NCI-H446 (cell line): ENCODE data around the gene PLSCR5.

ENCODE experiments used
- DNase-seq, 2 experiments: peaks; one replicate each; lab custom pipeline; 2025; lab: John Stamatoyannopoulos, UW

The PLSCR5 gene

DNA sequence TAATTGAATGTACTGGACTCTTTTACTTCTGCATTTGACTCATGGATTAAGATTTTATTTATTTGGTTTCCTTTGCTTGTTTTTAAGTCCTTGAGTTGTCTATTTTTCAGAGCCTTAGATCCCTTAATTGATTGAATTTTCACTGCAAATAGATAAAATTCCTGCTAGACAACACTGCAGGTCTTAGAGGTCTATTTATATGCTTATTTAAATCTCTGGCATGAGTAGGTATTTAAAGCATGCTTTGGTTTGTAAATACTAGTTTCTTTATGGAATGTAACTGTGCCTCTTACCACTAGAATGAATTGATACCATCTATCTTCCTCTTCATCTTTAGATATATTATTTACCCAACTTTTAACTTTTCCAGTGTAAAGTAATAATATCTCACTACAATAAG lies 20.0 kb downstream of the PLSCR5 start:
- no peak for DNase-seq

DNA sequence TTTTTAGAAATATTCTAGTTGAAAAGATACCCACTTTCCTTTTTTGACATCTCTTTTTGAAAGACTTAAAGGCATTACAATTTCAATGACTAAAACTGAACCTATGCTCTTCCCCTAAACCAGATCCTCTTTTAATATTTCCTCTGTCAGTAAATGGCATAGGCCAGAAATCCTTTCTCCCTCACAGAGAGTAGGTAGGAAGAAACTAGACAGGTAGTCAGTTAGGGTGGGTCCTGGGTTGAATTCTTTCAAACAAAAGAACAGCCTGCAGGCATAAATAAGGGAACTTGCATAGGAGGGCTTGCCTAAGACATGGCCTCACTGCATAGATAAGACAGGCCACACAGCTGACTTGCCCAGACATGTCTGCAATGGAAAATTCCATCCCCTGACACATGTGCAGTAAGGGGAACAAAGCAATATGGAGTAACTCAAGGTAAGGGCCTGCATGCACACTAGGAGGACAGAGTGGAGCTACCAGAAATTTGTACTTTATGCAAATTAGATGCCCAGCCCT lies 23.1 kb downstream of the PLSCR5 start:
- DNase-seq: no peak

DNA sequence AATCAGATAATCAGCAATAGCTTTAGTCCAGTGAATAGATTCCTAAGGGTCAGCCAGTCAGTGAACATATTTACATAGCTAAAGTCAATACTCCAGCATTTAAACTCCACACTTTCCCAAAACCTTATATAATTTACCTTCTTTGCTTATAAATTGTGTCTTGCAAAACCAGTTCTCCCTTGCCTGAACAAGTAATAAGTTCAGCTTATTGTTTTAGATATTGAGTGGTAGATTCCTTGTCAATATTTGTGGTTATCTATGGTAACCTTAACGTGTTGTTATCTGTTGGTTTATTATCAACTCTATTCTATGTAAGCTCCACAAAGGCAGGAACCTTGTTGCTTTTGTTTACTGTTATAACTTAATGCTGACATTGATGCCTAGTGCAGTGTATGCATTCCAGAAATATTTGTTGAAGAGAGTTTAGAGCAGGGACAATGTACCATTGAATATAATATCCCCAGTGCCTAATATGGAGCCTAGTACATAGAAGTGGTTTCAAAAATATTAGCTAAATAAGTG lies 24.0 kb downstream of the PLSCR5 start:
- no peak for DNase-seq

DNA sequence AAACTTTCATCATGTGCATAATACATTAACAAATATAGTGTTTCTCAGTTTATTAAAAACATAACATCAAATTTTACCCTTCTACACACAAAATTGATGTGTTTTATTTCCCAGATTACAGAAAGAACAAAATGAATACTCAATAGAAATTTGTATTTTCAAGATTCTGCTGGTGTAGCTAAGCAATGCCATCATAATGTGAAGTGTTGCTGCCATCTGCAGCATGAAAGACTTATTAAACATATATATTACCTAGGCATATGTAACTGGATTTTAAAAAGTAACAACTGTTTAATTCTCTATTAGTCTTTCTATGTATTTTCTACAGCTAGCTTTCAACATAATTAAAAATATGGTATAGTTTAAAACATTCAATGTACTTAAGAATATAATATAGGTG lies 27.5 kb downstream of the PLSCR5 start:
- peak; percentile 6 to 53 for DNase-seq

DNA sequence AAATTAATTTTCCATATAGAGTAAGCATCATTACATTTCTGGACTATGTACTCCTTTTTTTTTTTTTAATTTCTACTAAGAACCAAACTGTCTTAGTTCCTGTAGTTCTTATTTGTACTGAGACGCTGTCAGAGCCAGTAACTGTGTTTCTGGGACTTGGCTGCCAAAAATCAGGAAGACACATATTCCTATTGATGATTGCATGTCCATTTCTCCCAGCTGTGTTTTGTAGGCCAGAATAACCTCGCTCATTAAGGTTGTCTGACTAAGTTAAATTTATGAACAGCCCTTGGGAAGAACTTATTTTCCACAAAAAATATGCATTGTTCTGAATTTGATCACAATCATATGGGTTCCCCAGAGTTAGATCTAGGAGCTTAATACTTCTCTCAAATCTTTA lies 29.5 kb downstream of the PLSCR5 start:
- no peak for DNase-seq

DNA sequence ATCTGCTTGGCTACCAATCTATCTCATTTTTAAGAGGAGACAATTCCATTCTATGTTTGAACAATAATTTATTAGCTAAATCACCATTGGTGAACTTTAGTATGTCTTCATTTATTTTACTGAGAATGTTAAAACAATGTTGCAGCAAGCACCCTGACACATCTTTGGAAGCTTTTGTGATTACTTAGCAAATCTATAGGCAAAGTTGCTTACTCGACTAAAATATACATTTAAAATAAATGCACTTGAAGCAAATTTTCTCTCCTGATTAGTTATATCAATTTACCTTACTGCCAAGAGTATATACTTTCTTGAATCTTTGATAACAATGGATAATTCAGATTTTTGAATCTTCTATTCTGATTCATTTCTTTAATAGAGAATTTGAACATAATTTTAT lies 31.0 kb downstream of the PLSCR5 start:
- DNase-seq: no peak

DNA sequence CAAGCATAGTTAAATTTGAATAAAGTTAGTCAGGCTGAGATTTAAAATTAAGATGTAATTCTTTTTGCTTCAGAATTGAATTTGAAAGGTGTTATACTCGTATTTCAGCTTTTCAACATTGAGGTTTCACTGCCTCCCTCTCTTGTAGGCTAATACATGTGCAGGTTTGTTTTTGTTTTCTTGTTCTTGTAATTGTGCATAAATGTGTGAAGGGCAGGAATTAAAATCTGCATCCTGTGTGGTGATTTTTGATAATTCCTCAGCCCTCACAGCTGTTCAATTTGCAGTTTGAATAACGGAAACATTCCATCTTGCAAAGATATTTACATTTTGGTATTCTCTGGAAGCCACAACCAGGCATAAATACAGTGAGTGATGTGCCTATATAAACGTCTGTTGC lies 35.8 kb downstream of the PLSCR5 start:
- no peak for DNase-seq

DNA sequence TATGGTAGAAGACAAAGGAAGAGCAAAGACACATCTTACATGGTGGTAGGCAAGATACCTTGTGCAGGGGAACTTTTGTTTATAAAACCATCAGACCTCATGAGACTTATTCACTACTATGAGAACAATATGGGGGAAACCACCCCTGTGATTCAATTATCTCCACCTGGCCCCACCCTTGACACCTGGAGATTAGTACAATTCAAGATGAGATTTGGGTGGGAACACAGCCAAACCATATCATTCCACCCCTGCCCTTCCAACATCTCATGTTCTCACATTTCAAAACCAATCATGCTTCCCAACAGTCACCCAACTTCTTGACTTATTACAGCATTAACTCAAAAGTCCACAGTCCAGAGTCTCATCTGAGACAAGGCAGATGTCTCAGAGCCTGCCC lies 39.0 kb downstream of the PLSCR5 start:
- DNase-seq: no peak

DNA sequence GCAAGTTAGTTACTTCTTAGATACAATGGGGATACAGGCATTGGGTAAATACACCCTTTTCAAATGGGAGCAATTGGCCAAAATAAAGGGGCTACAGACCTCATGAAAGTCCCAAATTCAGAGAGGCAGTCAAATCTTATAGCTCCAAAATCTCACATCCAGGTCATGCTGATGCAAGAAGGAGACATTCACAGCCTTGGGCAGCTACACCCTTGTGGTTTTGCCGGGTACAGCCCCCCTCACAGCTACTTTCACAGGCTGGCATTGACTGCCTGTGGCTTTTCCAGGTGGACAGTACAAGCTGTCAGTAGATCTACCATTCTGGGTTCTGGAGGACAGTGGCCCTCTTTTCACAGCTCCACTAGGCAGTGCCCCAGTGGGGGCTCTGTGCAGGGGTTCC lies 43.3 kb downstream of the PLSCR5 start:
- no peak for DNase-seq

DNA sequence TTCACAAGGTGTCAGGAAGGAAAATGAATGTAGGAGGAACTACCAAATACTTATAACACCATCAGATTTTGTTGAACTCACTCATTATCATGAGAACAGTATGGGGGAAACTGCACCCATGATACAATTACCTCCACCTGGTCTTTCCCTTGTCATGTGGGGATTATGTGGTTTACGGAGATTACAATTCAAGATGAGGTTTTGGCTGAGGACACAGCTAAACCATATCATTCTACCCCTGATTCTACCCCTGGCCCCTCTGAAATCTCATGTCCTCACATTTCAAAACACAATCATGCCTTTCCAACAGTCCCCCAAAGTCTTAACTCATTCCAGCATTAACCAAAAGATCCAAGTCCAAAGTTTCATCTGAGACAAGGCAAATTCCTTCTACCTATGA lies 43.7 kb downstream of the PLSCR5 start:
- no peak for DNase-seq

DNA sequence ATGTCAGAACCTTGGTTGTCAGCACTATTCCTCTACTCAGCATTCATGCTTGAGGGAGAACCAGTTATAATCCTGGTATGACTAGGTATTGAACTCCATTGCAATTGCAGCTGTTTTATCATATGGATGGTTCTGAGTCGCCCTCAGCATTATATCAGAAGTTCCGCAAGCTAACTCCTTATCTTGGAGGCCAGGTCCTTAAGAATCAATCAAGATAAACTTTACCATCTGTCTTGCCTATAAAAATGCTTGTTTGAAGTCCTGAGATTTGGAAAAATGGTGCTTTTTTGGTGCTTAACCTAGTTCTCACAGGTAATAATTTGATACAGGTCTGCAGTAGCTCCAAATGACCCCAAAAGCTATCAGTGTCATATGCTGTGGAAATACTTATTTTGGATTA lies 44.5 kb downstream of the PLSCR5 start:
- no peak for DNase-seq

DNA sequence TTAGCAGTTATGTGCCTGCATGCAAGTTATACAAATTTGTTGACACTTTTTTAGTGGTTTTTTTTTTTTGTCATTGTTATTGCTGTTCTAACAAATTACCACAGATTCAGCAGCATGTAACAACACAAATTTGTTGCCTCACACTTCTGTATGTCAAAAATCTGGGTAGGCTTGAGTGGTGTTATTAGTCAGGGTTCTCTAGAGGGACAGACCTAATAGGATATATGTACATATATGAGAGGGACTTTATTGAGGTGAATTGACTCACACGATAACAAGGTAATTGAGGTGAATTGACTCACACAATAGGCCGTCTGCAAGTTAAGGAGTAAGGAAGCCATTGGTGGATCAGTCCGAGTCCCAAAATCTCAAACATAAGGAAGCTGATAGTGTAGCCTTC lies 45.8 kb downstream of the PLSCR5 start:
- no peak for DNase-seq

DNA sequence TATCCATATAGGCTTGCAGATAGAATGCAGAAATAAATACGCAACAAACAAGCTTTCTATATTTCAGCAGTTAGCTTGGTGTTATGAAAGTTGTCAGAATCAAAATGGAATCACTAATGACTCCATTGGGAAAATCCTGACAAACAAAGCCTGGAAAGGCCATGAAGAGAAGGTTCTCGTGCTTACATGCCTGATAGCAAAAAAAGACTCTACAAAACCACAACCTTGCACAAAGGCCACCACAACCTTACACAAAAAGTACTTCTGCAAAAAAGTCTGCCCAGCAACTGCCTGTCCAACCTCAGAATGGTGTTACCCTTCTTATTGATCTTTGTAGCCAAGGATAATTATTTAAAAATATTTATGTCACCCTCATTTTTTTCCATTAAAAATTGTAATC lies 46.4 kb downstream of the PLSCR5 start:
- no peak for DNase-seq

DNA sequence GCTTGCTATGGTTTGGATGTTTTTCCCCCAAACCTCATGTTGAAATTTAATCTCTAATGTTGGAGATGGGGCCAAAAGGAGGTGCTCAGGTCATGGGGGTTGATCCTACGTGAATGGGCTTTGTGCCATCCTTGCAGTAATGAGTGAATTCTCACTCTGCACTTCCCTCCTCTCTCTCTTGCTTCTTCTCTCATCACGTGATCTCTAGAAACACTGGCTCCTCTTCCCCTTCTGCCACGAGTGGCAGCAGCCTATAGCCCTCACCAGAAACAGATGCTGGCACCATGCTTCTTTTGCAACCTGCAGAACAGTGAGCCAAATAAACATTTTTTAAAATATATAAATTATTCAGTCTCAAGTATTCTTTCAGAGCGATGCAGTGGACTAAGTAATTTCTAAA lies 47.4 kb downstream of the PLSCR5 start:
- no peak for DNase-seq

DNA sequence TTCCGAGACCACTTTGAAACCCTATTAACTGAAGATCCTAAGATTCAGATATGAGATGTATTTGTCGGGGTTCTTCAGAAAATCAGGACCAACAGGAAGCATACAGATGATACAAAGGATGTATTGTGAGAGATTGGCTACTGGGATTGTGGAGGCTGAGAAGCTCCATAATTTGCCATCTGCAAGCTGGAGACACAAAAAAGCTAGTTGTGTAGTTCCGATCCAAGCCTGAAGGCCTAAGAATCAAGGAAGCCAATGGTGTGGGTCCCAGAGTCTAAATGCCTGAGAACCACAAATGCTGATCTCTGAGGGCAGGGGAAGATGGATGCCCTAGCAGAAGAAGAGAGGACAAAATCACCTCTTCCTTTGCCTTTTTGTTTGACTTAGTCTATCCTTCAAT lies 49.8 kb downstream of the PLSCR5 start:
- no peak for DNase-seq

DNA sequence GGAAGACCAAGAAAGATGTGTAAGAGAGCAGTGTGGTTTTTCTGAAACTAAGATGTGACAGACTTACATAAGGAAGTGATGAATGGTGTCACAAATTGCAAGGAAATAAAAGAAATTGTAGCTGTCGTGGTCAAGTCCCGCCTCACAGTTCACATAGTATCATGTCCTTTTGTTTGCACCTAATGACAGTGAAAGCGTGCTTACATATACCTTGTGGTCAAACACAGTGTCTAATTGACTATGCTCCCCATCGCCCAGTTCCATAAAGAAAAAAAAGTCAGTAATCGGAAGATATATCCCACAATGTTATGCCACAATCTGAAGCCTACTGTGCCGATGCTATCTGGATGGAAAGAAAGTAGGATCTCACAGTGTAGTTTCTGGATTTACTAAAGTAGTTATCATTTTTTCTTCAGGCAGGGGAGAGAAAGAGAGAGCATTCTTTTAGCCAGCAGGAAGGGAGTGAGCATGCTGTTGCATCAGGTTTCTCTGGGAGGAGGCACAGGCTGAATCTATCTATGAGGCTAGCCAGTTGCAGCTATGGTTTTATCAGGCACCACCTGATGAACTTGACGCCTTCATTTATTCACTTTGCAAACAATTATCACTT lies 50.9 kb downstream of the PLSCR5 start:
- DNase-seq: no peak

DNA sequence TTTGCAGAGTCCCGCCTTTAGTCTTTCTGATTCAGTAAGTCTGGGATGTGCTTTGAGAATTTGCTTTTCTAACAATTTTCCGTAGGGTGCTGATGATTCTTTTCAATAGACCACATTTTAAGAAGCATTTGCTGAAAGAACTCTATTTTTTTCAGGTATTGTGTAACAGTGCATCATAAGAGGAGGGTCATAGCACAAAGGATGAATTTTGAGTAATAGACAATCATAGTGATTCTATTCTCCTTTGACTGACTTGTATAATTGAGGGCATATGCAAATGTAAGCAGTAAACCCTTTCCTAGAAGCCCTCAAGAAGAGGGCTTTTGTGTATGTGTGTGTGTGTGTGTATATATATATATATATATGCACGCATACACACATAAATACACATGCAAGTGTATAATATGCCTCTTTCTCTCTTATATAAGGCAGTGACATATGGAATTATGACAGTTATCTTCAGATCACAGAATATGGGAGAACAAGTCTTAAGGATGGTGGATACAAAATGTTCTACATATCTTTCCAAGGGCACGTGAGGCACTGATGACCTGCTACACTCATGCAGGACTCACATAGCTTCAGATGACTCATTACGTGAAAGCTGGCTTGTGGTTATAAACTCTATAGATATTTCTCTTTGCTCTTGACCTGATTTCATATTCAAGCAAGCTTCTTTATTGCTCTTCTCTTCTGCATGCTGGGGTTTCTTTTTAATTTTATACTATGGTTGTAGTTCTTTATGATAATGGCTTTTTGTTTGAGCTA lies 54.2 kb downstream of the PLSCR5 start:
- DNase-seq: no peak

DNA sequence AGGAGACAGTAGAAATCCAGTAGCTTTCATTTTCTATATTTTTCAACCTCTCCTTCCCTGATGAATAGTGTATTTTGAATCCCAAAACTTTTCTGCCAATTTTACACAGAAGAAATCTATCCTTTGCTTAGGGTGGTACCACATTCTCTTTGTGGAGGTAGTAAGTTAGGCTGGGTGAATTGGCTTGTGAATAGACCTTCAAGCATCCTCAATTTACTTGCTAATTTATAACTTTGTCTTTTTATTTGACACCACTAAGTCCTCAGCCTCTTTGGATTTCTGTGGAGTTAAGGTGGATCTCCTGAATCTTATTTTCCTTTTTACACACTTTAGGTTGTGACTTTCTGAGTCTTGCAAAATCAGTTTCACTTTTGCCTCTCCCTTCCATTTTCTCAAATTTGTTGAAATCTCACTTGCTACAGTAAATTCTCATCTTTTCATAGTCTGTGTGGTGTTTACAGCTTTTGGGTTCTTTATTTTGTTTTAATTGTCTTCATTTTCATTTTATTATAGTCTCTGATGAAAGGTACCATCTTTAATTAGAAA lies 55.0 kb downstream of the PLSCR5 start:
- no peak for DNase-seq

DNA sequence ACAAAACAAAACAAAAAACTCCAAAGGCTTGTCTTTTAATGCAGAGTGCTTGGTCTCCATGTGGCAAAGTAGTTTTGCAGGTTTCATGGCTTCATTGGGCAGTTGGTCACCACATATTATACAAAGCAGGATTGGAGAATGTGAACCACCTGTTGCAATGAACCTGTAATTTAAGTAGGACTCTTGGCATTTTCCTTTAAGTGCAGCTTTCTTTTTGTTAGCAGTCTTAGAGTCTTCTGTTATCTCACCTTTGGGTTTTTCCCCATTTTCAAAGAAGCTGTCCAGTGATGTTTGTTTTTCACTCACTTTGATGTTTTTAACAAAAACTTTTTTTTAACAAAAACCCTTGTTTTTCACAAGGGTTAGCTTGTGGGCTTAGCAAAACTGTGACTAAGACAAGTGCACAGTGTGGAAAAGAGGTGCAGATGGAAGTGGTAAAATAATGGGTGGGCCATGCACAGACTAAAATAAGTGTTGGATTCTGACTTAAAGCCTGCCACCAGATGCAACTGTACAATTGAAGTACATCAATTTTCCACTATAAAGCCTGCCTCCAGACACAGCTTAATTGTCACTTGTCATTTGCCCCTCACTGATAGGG lies 57.8 kb downstream of the PLSCR5 start:
- no peak for DNase-seq

DNA sequence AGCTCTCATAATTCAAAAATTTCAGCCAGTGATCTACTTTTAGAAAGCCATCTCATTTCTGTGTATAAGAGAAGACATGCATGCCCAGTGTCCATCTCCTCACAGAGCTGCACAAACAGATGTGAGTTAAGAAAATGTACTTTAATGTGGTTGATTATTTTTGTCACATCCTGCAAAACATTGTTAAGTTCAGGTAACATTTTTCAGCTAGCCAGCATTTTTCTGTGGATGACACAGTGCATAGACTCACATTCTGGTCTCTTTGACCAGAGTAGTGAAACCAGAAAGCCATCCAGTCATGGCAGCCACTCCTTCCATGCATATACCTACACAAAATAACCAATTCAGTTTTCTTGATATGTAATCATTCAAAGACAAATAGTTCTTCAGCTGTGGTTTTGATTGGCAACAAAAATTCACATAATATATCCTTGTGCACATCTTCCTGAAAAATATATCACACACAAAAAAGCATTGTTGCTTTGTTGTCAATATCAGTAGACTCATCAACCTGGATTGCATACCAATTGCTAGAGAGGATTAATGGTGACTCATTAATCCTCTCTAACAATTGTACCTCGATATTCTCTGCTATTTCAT lies 58.7 kb downstream of the PLSCR5 start:
- DNase-seq: no peak

DNA sequence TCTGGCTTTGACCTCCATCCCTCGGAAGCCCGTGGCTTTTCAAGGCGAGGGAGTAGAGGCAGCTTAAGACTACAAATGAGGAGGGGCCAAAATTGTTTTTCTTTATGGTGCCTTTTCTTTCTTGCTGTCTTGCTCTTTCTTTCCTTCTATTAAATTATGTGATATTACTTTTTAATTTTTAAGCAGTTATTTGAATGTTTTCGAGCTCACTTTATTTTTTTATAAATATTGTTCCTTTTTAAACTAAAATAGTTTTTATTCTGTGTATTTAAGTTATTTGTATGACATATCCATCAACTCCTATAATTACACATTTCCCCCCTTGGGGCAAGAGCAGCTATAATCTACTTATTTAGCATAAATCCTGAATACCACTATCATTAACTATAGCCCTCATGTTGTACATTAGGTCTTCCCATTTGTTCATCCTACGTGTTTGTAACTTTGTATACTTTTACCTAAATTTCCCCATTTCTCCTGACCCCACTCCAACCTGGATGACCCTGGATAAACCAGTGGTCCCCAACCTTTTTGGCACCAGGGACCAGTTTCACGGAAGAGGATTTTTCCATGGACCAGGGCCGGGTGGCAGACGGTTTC lies 60.1 kb downstream of the PLSCR5 start:
- DNase-seq: no peak
